Astrocyte (in vitro differentiated cells and primary cell): Measurements from ENCODE around the gene ATP11A. TPM values are rescaled to one million over a fixed set of nuclear protein-coding genes. Genes with fewer than 3 reads are reported as not detected.

Source experiments
- DNase-seq: peaks from one replicate; pipeline ENCODE4 v3.0.0-alpha.2; 2010; ENCODE audit warnings: low read depth
- FAIRE-seq: peaks from 2 replicates; lab custom pipeline; 2011; peaks lifted over from hg19 to GRCh38; lab: Jason Lieb, UNC
- H2AFZ ChIP-seq: 2 replicates; pipeline ENCODE4 v1.6.0; 2012; ENCODE audit warnings: low read depth, low read length, inconsistent platforms
- H3K27ac ChIP-seq: 2 replicates; pipeline ENCODE4 v1.5.1; 2011; ENCODE audit warnings: low read depth, low read length, inconsistent platforms
- H3K27me3 ChIP-seq: 2 replicates; pipeline ENCODE4 v1.6.0; 2011; ENCODE audit warnings: low read length, inconsistent platforms; ENCODE audit not compliant: insufficient read depth
- H3K36me3 ChIP-seq: 2 replicates; pipeline ENCODE4 v1.5.1; 2011; ENCODE audit warnings: low read length, inconsistent platforms; ENCODE audit not compliant: insufficient read depth
- H3K4me1 ChIP-seq: 2 replicates; pipeline ENCODE4 v1.5.1; 2011; ENCODE audit warnings: low read length, inconsistent platforms; ENCODE audit not compliant: insufficient read depth
- H3K4me2 ChIP-seq: 2 replicates; pipeline ENCODE4 v1.6.0; 2012; ENCODE audit warnings: low read length, inconsistent platforms
- H3K4me3 ChIP-seq: 2 replicates; pipeline ENCODE4 v1.5.1; 2011; ENCODE audit warnings: low read depth, mild to moderate bottlenecking, low read length, inconsistent platforms; ENCODE audit not compliant: insufficient read depth
- H3K79me2 ChIP-seq: 2 replicates; pipeline ENCODE4 v1.6.0; 2012; ENCODE audit warnings: mild to moderate bottlenecking, low read length, inconsistent platforms; ENCODE audit not compliant: insufficient read depth
- H3K9ac ChIP-seq: 2 replicates; pipeline ENCODE4 v1.6.0; 2012; ENCODE audit warnings: mild to moderate bottlenecking, low read length, inconsistent platforms
- H3K9me3 ChIP-seq: 2 replicates; pipeline ENCODE4 v1.5.1; 2012; ENCODE audit warnings: low read depth, mild to moderate bottlenecking, low read length, inconsistent platforms; ENCODE audit not compliant: insufficient read depth
- H4K20me1 ChIP-seq: 2 replicates; pipeline ENCODE4 v1.6.0; 2012; ENCODE audit warnings: low read length, inconsistent platforms; ENCODE audit not compliant: insufficient read depth
- H3K27ac Mint-ChIP-seq: one replicate; pipeline ENCODE4 v1.8.0; 2021; ENCODE audit warnings: mild to moderate bottlenecking, mixed read lengths; ENCODE audit not compliant: unreplicated experiment
- H3K27me3 Mint-ChIP-seq: one replicate; pipeline ENCODE4 v1.8.0; 2021; ENCODE audit warnings: low read depth, mixed read lengths; ENCODE audit not compliant: unreplicated experiment
- H3K36me3 Mint-ChIP-seq: one replicate; pipeline ENCODE4 v1.8.0; 2021; ENCODE audit warnings: low read depth, mixed read lengths; ENCODE audit not compliant: unreplicated experiment
- H3K4me1 Mint-ChIP-seq: one replicate; pipeline ENCODE4 v1.8.0; 2021; ENCODE audit warnings: low read depth, mixed read lengths; ENCODE audit not compliant: unreplicated experiment
- H3K4me3 Mint-ChIP-seq: one replicate; pipeline ENCODE4 v1.8.0; 2021; ENCODE audit warnings: mild to moderate bottlenecking, moderate library complexity, mixed read lengths; ENCODE audit not compliant: unreplicated experiment
- H3K9me3 Mint-ChIP-seq: one replicate; pipeline ENCODE4 v1.8.0; 2021; ENCODE audit warnings: mild to moderate bottlenecking, mixed read lengths; ENCODE audit not compliant: unreplicated experiment
- CTCF ChIP-seq: IDR thresholded peaks from 2 replicates; pipeline ENCODE4 v1.5.1; 2011; ENCODE audit warnings: low read depth, mild to moderate bottlenecking, inconsistent platforms, low read length, moderate library complexity; ENCODE audit not compliant: insufficient read depth
- EZH2 ChIP-seq: IDR thresholded peaks from 2 replicates; pipeline ENCODE4 v1.6.1; 2012; ENCODE audit warnings: mild to moderate bottlenecking, low read length, inconsistent platforms; ENCODE audit not compliant: insufficient read depth
- total RNA-seq: library from RNA; stranded (reverse); gene quantifications from 2 replicates; pipeline ENCODE4 v1.2.1, GENCODE V29; 2021

ATP11A gene
- total RNA-seq, 1 donor from 2014 or later = 38.9 TPM

- Histone ChIP-seq H3K4me2 (no peak overlapping the region), H3K36me3 (no peaks in the 10 kb centered on the region), H3K9me3 (no peaks in the 10 kb centered on the region), H4K20me1 (no peaks in the 10 kb centered on the region), H3K79me2 (no peaks in the 10 kb centered on the region), H3K9ac (no peak overlapping the region), H3K27ac (no peak overlapping the region), H3K4me1 (peaks cover 8% of the 10 kb centered on the region), H2AFZ (no peak overlapping the region), H3K4me3 (no peak overlapping the region), H3K27me3 (no peaks in the 10 kb centered on the region)
- Mint-ChIP-seq H3K27ac (peak overlapping the region; percentile 34), H3K4me1 (peaks cover 29% of the 10 kb centered on the region), H3K27me3 (no peaks in the 10 kb centered on the region), H3K9me3 (peaks cover 2% of the 10 kb centered on the region), H3K4me3 (no peak overlapping the region), H3K36me3 (peaks cover 8% of the 10 kb centered on the region)
- TF ChIP-seq EZH2 (no peak), CTCF (no peak)
- FAIRE-seq = no peak
- peak; percentile 64 for DNase-seq
These were observed 93.5 kb downstream of the ATP11A start for GRCh38 chr13:112783135-112783977.

DNA sequence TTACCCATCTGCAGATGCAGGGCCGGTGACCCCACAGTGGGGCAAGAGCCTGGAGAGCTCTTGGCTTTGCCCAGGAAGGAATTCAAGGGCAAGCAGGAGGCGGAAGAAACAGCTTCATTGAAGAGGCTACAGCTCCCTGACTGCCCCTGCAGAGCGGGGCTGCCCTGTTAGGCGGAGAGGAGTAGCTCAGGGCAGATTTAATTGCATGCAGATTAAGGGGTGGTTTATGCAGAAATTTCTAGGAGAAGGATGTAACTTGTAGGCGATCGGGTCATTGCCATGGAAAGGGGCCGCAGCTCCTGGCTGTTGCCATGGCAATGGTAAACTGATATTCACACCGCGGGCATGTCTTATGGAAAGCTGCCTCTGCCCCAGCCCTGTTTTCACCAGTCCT is 94.1 kb downstream of the ATP11A start:
- peaks cover 29% of the 10 kb centered on the region for H3K4me1 Mint-ChIP-seq
- no peak overlapping the region for H3K27ac Mint-ChIP-seq
- Histone ChIP-seq H3K27ac (no peak overlapping the region), H3K27me3 (no peaks in the 10 kb centered on the region), H3K9ac (no peak overlapping the region), H2AFZ (no peak overlapping the region), H3K4me2 (no peak overlapping the region), H3K36me3 (no peaks in the 10 kb centered on the region), H3K4me3 (no peak overlapping the region), H3K9me3 (no peaks in the 10 kb centered on the region), H3K79me2 (no peaks in the 10 kb centered on the region), H3K4me1 (peaks cover 8% of the 10 kb centered on the region), H4K20me1 (no peaks in the 10 kb centered on the region)
- peaks cover 5% of the 10 kb centered on the region for H3K9me3 Mint-ChIP-seq
- no peak for TF ChIP-seq CTCF
- TF ChIP-seq EZH2 = no peak
- FAIRE-seq (no peak), DNase-seq (no peak)
- no peaks in the 10 kb centered on the region for H3K27me3 Mint-ChIP-seq
- no peak overlapping the region for H3K4me3 Mint-ChIP-seq
- H3K36me3 Mint-ChIP-seq = peaks cover 14% of the 10 kb centered on the region

GRCh38 chr13:112784811-112785482 is 95.1 kb downstream of the ATP11A start:
- TF ChIP-seq CTCF = no peak
- peaks cover 27% of the 10 kb centered on the region for H3K4me1 Mint-ChIP-seq
- Histone ChIP-seq H3K27ac (no peak overlapping the region), H3K9ac (no peak overlapping the region), H2AFZ (no peak overlapping the region), H3K4me3 (no peak overlapping the region), H3K4me1 (peaks cover 8% of the 10 kb centered on the region), H4K20me1 (no peaks in the 10 kb centered on the region), H3K9me3 (no peaks in the 10 kb centered on the region), H3K36me3 (no peaks in the 10 kb centered on the region), H3K4me2 (no peak overlapping the region), H3K27me3 (no peaks in the 10 kb centered on the region), H3K79me2 (no peaks in the 10 kb centered on the region)
- no peak overlapping the region for H3K27ac Mint-ChIP-seq
- FAIRE-seq (no peak), DNase-seq (no peak)
- peaks cover 17% of the 10 kb centered on the region for H3K36me3 Mint-ChIP-seq
- no peak overlapping the region for H3K4me3 Mint-ChIP-seq
- H3K27me3 Mint-ChIP-seq = no peaks in the 10 kb centered on the region
- H3K9me3 Mint-ChIP-seq = peaks cover 5% of the 10 kb centered on the region
